ENCODE measurements around the gene CRHR1. TPM values are rescaled to one million over a fixed set of nuclear protein-coding genes. Genes with fewer than 3 reads are reported as not detected.

CRHR1 gene
- polyA plus RNA-seq, 1 of the 3 experiments (the other 2 are of a cell fraction), result 0.13 TPM

DNA sequence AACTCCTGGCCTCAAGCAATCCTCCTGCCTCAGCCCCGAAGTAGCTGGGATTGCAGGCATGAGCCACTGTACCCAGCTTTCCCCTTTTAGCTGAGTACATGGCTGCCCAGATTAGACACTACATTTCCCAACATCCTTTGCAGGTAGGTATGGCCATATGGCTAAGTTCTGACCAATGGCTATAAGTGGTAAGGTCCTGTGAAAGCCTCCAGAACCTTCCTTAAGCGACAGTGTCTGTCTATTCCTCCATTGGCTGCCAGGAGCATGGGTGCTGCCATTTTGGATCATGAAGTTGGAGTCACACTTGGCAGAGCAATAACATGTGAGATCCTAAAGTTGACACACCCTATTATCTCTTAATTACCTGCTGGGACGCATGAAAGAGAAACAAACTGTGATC is 24.4 kb upstream of the CRHR1 start (continued):
- TF ChIP-seq, protein P1, sequence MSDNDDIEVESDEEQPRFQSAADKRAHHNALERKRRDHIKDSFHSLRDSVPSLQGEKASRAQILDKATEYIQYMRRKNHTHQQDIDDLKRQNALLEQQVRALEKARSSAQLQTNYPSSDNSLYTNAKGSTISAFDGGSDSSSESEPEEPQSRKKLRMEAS (IDR thresholded peaks at IDR 0.05; ENCODE audit: low read depth), result peak; percentile 19; the same call in 1 of the 2 replicates
- TF ChIP-seq, protein P2, sequence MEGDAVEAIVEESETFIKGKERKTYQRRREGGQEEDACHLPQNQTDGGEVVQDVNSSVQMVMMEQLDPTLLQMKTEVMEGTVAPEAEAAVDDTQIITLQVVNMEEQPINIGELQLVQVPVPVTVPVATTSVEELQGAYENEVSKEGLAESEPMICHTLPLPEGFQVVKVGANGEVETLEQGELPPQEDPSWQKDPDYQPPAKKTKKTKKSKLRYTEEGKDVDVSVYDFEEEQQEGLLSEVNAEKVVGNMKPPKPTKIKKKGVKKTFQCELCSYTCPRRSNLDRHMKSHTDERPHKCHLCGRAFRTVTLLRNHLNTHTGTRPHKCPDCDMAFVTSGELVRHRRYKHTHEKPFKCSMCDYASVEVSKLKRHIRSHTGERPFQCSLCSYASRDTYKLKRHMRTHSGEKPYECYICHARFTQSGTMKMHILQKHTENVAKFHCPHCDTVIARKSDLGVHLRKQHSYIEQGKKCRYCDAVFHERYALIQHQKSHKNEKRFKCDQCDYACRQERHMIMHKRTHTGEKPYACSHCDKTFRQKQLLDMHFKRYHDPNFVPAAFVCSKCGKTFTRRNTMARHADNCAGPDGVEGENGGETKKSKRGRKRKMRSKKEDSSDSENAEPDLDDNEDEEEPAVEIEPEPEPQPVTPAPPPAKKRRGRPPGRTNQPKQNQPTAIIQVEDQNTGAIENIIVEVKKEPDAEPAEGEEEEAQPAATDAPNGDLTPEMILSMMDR (IDR thresholded peaks at IDR 0.05), result no peak
- TF ChIP-seq TCF12 (IDR thresholded peaks at IDR 0.05), result no peak
- TF ChIP-seq EZH2phosphoT487 (IDR thresholded peaks at IDR 0.05; ENCODE audit: borderline replicate concordance, low read depth), result no peak
- TF ChIP-seq RAD21 (IDR thresholded peaks at IDR 0.05; ENCODE audit: low read length), result no peak
- no peak for TF ChIP-seq FOXJ3 (CRISPR knock-in tag; IDR thresholded peaks at IDR 0.05)
- TF ChIP-seq GABPA (IDR thresholded peaks at IDR 0.05; ENCODE audit: low read depth), result no peak
- no peak for TF ChIP-seq RXRA (IDR thresholded peaks at IDR 0.05; ENCODE audit: borderline replicate concordance, low read depth)

- Histone ChIP-seq H3K27ac (ENCODE audit: low read depth in 2 of 2, low read length in 1 of 2) (no peak overlapping the region), H3K27me3 (ENCODE audit: insufficient read depth) (no peaks in the 10 kb centered on the region), H3K4me1 (ENCODE audit: control insufficient read depth in 1 of 2, insufficient read depth in 2 of 2, low read depth in 1 of 2, low read length in 1 of 2) (peaks cover 0 to 17% of the 10 kb centered on the region in 2 experiments; a peak in 2 of 4 replicates), H3K9ac (no peak overlapping the region), H3F3A (replicated peaks; ENCODE audit: insufficient read depth) (peaks cover 7% of the 10 kb centered on the region), H4K20me1 (ENCODE audit: insufficient read depth) (no peaks in the 10 kb centered on the region), H3K9me2 (no peaks in the 10 kb centered on the region), H2AFZ (ENCODE audit: low read depth) (no peak overlapping the region), H3K79me2 (ENCODE audit: insufficient read depth) (no peaks in the 10 kb centered on the region), H3K36me3 (replicated peaks in 1 of 2; ENCODE audit: control insufficient read depth in 1 of 2, insufficient read depth in 2 of 2, low read length in 1 of 2) (no peaks in the 10 kb centered on the region), H3K4me3 (ENCODE audit: low read depth in 2 of 2, low read length in 1 of 2) (no peak overlapping the region), H3K4me2 (no peak overlapping the region), H3K9me3 (no peaks in the 10 kb centered on the region)
- DNase-seq, result no peak
- POLR2A ChIA-PET, result interaction anchor here (0.6 kb wide), 1 partner anchor 81 kb away, joined by 3 read pairs; no protein-coding TSS in a partner anchor
- 47% methylated on average over 4 of the region's 4 CpGs for WGBS (ENCODE audit: low lambda C conversion rate)
- TF ChIP-seq SMC3 (IDR thresholded peaks at IDR 0.05; ENCODE audit: low read depth, low read length), result no peak
- TF ChIP-seq, protein P2 (IDR thresholded peaks at IDR 0.05), result no peak
- peak in 1 of 2 experiments; percentile 26; a peak in 1 of 4 replicates for TF ChIP-seq EP300 (IDR thresholded peaks at IDR 0.05; ENCODE audit: borderline replicate concordance in 1 of 2, low read depth in 1 of 2, low read length in 1 of 2)
- CTCF ChIA-PET, result interaction anchor here (1.2 kb wide), 1 partner anchor 122 kb away, joined by 3 read pairs; no protein-coding TSS in a partner anchor
Observed at GRCh38 chr17:45761957-45762565, 22.1 kb upstream of the CRHR1 start.

Data from SK-N-SH (cell line).